Stomach (tissue), 4 donors: ENCODE results near the gene CALM3.

ENCODE experiments used
- CTCF ChIP-seq, 7 experiments: fragments of 450-650 bp in 4 of 7; fragments of 200-600 bp in 3 of 7; sonication (generic) in 3 of 7; IDR thresholded peaks; one replicate each; pipeline ENCODE4 v1.5.1; 2016 to 2019; ENCODE audit warnings: antibody characterized with exemption in 7 of 7, control low read depth in 2 of 7, mild to moderate bottlenecking in 1 of 7
- EP300 ChIP-seq: sonication (generic); formaldehyde crosslinking; IDR thresholded peaks from one replicate; pipeline ENCODE4 v1.6.1; 2017; ENCODE audit warnings: antibody characterized with exemption
- POLR2A ChIP-seq, 4 donors: fragments of 450-650 bp; IDR thresholded peaks; one replicate each; pipeline ENCODE4 v1.6.1; 2016; ENCODE audit warnings: antibody characterized with exemption in 4 of 4, control low read depth in 2 of 4, mild to moderate bottlenecking in 1 of 4, moderate library complexity in 1 of 4
- POLR2AphosphoS5 ChIP-seq, 3 donors: sonication (generic); formaldehyde crosslinking; IDR thresholded peaks; one replicate each; pipeline ENCODE4 v1.6.1; 2016; ENCODE audit warnings: antibody characterized with exemption in 3 of 3

DNA sequence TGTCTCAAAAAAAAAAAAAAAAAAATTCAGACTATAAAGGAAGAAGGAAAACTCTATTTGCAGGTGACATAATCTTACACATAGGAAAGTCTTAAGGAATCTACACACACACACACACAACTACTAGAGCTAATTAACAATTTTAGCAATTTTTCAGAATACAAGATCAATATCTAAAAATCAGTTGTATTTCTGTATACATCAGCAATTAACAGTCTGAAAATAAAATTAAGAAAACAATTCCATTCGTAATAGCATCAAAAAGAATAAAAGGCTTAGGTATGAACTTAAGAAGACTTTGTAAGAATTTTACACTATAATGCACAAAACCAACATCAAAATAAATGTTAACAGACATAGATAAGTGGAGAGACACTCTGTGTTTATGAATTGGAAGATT is 15.6 kb upstream of the CALM3 start:
- no peak for TF ChIP-seq CTCF (IDR thresholded peaks at IDR 0.05)
- no peak for TF ChIP-seq POLR2A (IDR thresholded peaks at IDR 0.05)
- TF ChIP-seq EP300: no peak
- no peak for TF ChIP-seq POLR2AphosphoS5 (IDR thresholded peaks at IDR 0.05)
